Loucy (cell line): Measurements from ENCODE around the gene TBX21.

Experiments
- H2AFZ ChIP-seq: fragments of 200-600 bp; sonication (generic); 2 replicates; pipeline ENCODE4 v1.6.0; 2016; ENCODE audit warnings: antibody characterized with exemption, mild to moderate bottlenecking, low read length, moderate library complexity
- H3F3A ChIP-seq: fragments of 200-600 bp; 2 replicates; pipeline ENCODE4 v1.6.0; 2016; ENCODE audit warnings: antibody characterized with exemption, low read depth, mild to moderate bottlenecking
- H3K27me3 ChIP-seq: fragments of 200-600 bp; sonication (generic); 2 replicates; pipeline ENCODE4 v1.6.1; 2014; ENCODE audit warnings: low read length, mild to moderate bottlenecking; ENCODE audit not compliant: insufficient read depth, poor library complexity, severe bottlenecking
- H3K36me3 ChIP-seq: fragments of 200-600 bp; sonication (generic); 2 replicates; pipeline ENCODE4 v1.6.1; 2016; ENCODE audit warnings: low read length; ENCODE audit not compliant: insufficient read depth
- H3K4me1 ChIP-seq: fragments of 200-600 bp; sonication (generic); 2 replicates; pipeline ENCODE4 v1.5.1; 2014; ENCODE audit warnings: low read length, mild to moderate bottlenecking; ENCODE audit not compliant: insufficient read depth, poor library complexity, severe bottlenecking
- H3K4me2 ChIP-seq: fragments of 200-600 bp; sonication (generic); 2 replicates; pipeline ENCODE4 v1.6.0; 2014; ENCODE audit warnings: antibody characterized with exemption, low read length, low read depth, mild to moderate bottlenecking; ENCODE audit not compliant: poor library complexity, severe bottlenecking
- H3K4me3 ChIP-seq: fragments of 200-600 bp; sonication (generic); 2 replicates; pipeline ENCODE4 v1.5.1; 2014; ENCODE audit warnings: low read length, mild to moderate bottlenecking, mixed read lengths; ENCODE audit not compliant: poor library complexity, severe bottlenecking
- H3K79me2 ChIP-seq: fragments of 200-600 bp; sonication (generic); 2 replicates; pipeline ENCODE4 v1.6.1; 2014; ENCODE audit warnings: low read length; ENCODE audit not compliant: insufficient read depth
- H3K9ac ChIP-seq: fragments of 200-600 bp; sonication (generic); 2 replicates; pipeline ENCODE4 v1.6.0; 2014; ENCODE audit warnings: mild to moderate bottlenecking, low read depth, low read length, moderate library complexity; ENCODE audit not compliant: poor library complexity, severe bottlenecking
- H3K9me2 ChIP-seq: fragments of 200-600 bp; sonication (generic); replicated peaks from 2 replicates; pipeline ENCODE4 v1.6.1; 2016; ENCODE audit warnings: low read depth, low read length, mixed read lengths
- H3K9me3 ChIP-seq: fragments of 200-600 bp; sonication (generic); 2 replicates; pipeline ENCODE4 v1.6.1; 2014; ENCODE audit warnings: mild to moderate bottlenecking, antibody characterized with exemption, low read length, low read depth; ENCODE audit not compliant: insufficient read depth
- H4K20me1 ChIP-seq: fragments of 200-600 bp; sonication (generic); 2 replicates; pipeline ENCODE4 v1.6.0; 2014; ENCODE audit warnings: antibody characterized with exemption, low read length, mild to moderate bottlenecking; ENCODE audit not compliant: insufficient read depth, poor library complexity, severe bottlenecking
- CTCF ChIP-seq: fragments of 200-600 bp; sonication (generic); conservative IDR thresholded peaks from 2 replicates; pipeline ENCODE4 v1.5.1; 2014; ENCODE audit warnings: mild to moderate bottlenecking, antibody characterized with exemption, low read length
- EZH2phosphoT487 ChIP-seq: fragments of 200-600 bp; IDR thresholded peaks from 2 replicates; pipeline ENCODE4 v1.6.1; 2018; ENCODE audit warnings: antibody characterized with exemption, mild to moderate bottlenecking, moderate library complexity, borderline replicate concordance

Gene TBX21

GRCh38 chr17:47728214-47728877, 4.7 kb upstream of the TBX21 start:
- no peak overlapping the region for H2AFZ ChIP-seq
- no peak overlapping the region for H3K4me2 ChIP-seq
- H3K9me2 ChIP-seq = no peaks in the 10 kb centered on the region
- TF ChIP-seq CTCF (no peak), EZH2phosphoT487 (no peak)
- no peaks in the 10 kb centered on the region for H3K79me2 ChIP-seq
- H4K20me1 ChIP-seq = no peaks in the 10 kb centered on the region
- H3K9ac ChIP-seq = no peak overlapping the region
- no peaks in the 10 kb centered on the region for H3K9me3 ChIP-seq
- H3K27me3 ChIP-seq = no peaks in the 10 kb centered on the region
- H3K4me1 ChIP-seq = peaks cover 24% of the 10 kb centered on the region
- H3K4me3 ChIP-seq = no peak overlapping the region
- no peaks in the 10 kb centered on the region for H3K36me3 ChIP-seq
- no peaks in the 10 kb centered on the region for H3F3A ChIP-seq

GRCh38 chr17:47729476-47729875, 3.6 kb upstream of the TBX21 start:
- H3K4me3 ChIP-seq = no peak overlapping the region
- no peak overlapping the region for H3K9ac ChIP-seq
- peaks cover 24% of the 10 kb centered on the region for H3K4me1 ChIP-seq
- no peaks in the 10 kb centered on the region for H4K20me1 ChIP-seq
- no peaks in the 10 kb centered on the region for H3K27me3 ChIP-seq
- no peaks in the 10 kb centered on the region for H3K9me3 ChIP-seq
- H3K36me3 ChIP-seq = no peaks in the 10 kb centered on the region
- no peak for TF ChIP-seq CTCF
- TF ChIP-seq EZH2phosphoT487 = no peak
- no peaks in the 10 kb centered on the region for H3K79me2 ChIP-seq
- H2AFZ ChIP-seq = no peak overlapping the region
- H3K9me2 ChIP-seq = no peaks in the 10 kb centered on the region
- no peak overlapping the region for H3K4me2 ChIP-seq
- H3F3A ChIP-seq = no peaks in the 10 kb centered on the region

GRCh38 chr17:47730681-47731080, 2.4 kb upstream of the TBX21 start:
- H3K4me2 ChIP-seq = no peak overlapping the region
- no peaks in the 10 kb centered on the region for H3K36me3 ChIP-seq
- no peaks in the 10 kb centered on the region for H4K20me1 ChIP-seq
- H3K9me3 ChIP-seq = no peaks in the 10 kb centered on the region
- H3K9ac ChIP-seq = no peak overlapping the region
- H3K4me3 ChIP-seq = no peak overlapping the region
- no peak for TF ChIP-seq EZH2phosphoT487
- no peak for TF ChIP-seq CTCF
- H3F3A ChIP-seq = no peaks in the 10 kb centered on the region
- H3K27me3 ChIP-seq = no peaks in the 10 kb centered on the region
- H3K79me2 ChIP-seq = no peaks in the 10 kb centered on the region
- H3K4me1 ChIP-seq = peaks cover 24% of the 10 kb centered on the region
- no peaks in the 10 kb centered on the region for H3K9me2 ChIP-seq
- no peak overlapping the region; the same call in 1 of the 2 replicates for H2AFZ ChIP-seq
